WTC11 (cell line): Measurements from ENCODE around the gene PAK1IP1. TPM values are rescaled to one million over a fixed set of nuclear protein-coding genes. Genes with fewer than 3 reads are reported as not detected.

Experiments used
- ATAC-seq: fragments of 200-7000 bp; cut with Tn5 transposase; 2 replicates; pipeline ENCODE4 v1.10.0; 2021; ENCODE audit warnings: mild to moderate bottlenecking, moderate library complexity
- CTCF ChIA-PET: fragments of 300-600 bp; sonication (Branson Sonifier 250); formaldehyde crosslinking; loops from one replicate; lab custom pipeline; 2021; ENCODE audit warnings: antibody characterized with exemption; lab: Charles Lee
- POLR2A ChIA-PET: fragments of 350-600 bp; sonication (Branson Sonifier 250); formaldehyde crosslinking; loops from one replicate; lab custom pipeline; 2021; ENCODE audit warnings: antibody characterized with exemption; lab: Charles Lee
- DNase-seq: peaks from one replicate; pipeline ENCODE4 v3.0.0; 2021; ENCODE audit warnings: low spot score
- H3K27ac Mint-ChIP-seq: 2 replicates; pipeline ENCODE4 v1.8.0; 2021; ENCODE audit warnings: mixed read lengths
- H3K27me3 Mint-ChIP-seq: 2 replicates; pipeline ENCODE4 v1.8.0; 2021; ENCODE audit warnings: low read depth, mild to moderate bottlenecking, moderate library complexity, mixed read lengths
- H3K36me3 Mint-ChIP-seq: 2 replicates; pipeline ENCODE4 v1.8.0; 2021; ENCODE audit warnings: mixed read lengths
- H3K4me1 Mint-ChIP-seq: 2 replicates; pipeline ENCODE4 v1.8.0; 2022; ENCODE audit warnings: mixed read lengths
- H3K4me3 Mint-ChIP-seq: 2 replicates; pipeline ENCODE4 v1.8.0; 2021; ENCODE audit warnings: mild to moderate bottlenecking, moderate library complexity, mixed read lengths
- H3K9me3 Mint-ChIP-seq: 2 replicates; pipeline ENCODE4 v1.8.0; 2021; ENCODE audit warnings: mixed read lengths
- AR ChIP-seq: fragments of 250-450 bp; sonication (Bioruptor Pico); IDR thresholded peaks from 2 replicates; pipeline ENCODE4 v1.9.0; 2021; ENCODE audit warnings: mild to moderate bottlenecking
- ATF3 ChIP-seq: sonication (generic); formaldehyde crosslinking; conservative IDR thresholded peaks from 2 replicates; pipeline ENCODE4 v1.8.1; 2022; ENCODE audit warnings: mild to moderate bottlenecking, missing genetic modification reagents
- CDX4 ChIP-seq: fragments of 250-450 bp; sonication (Bioruptor Pico); IDR thresholded peaks from 2 replicates; pipeline ENCODE4 v1.9.0; 2021; ENCODE audit warnings: moderate library complexity, mild to moderate bottlenecking, inconsistent platforms, borderline replicate concordance
- EMX1 ChIP-seq: fragments of 250-450 bp; sonication (Bioruptor Pico); IDR thresholded peaks from 2 replicates; pipeline ENCODE4 v1.8.0; 2021; ENCODE audit warnings: mild to moderate bottlenecking
- GABPB1 ChIP-seq: sonication (generic); formaldehyde crosslinking; IDR thresholded peaks from 2 replicates; pipeline ENCODE4 v1.8.1; 2023; ENCODE audit warnings: mild to moderate bottlenecking, missing genetic modification reagents
- IRF2 ChIP-seq: sonication (generic); formaldehyde crosslinking; IDR thresholded peaks from 2 replicates; pipeline ENCODE4 v1.8.0; 2022; ENCODE audit warnings: low read depth, missing genetic modification reagents, borderline replicate concordance
- JUN ChIP-seq: sonication (generic); formaldehyde crosslinking; IDR thresholded peaks from 2 replicates; pipeline ENCODE4 v1.8.0; 2023; ENCODE audit warnings: mild to moderate bottlenecking, missing genetic modification reagents
- MAX ChIP-seq: sonication (generic); formaldehyde crosslinking; IDR thresholded peaks from 2 replicates; pipeline ENCODE4 v1.8.0; 2022; ENCODE audit warnings: mild to moderate bottlenecking, missing genetic modification reagents
- PRDM15 ChIP-seq: sonication (generic); formaldehyde crosslinking; IDR thresholded peaks from 2 replicates; pipeline ENCODE4 v1.8.0; 2022; ENCODE audit warnings: missing genetic modification reagents
- SMAD3 ChIP-seq: sonication (generic); formaldehyde crosslinking; IDR thresholded peaks from 2 replicates; pipeline ENCODE4 v1.8.0; 2022; ENCODE audit warnings: missing genetic modification reagents, mild to moderate bottlenecking, borderline replicate concordance
- ZBTB21 ChIP-seq: sonication (generic); formaldehyde crosslinking; IDR thresholded peaks from 2 replicates; pipeline ENCODE4 v1.8.1; 2023; ENCODE audit warnings: mild to moderate bottlenecking, missing genetic modification reagents, borderline replicate concordance
- ZBTB43 ChIP-seq: sonication (generic); formaldehyde crosslinking; IDR thresholded peaks from 2 replicates; pipeline ENCODE4 v1.8.1; 2023; ENCODE audit warnings: mild to moderate bottlenecking, missing genetic modification reagents
- ZMAT4 ChIP-seq: fragments of 250-450 bp; sonication (Bioruptor Pico); IDR thresholded peaks from 2 replicates; pipeline ENCODE4 v1.9.0; 2021; ENCODE audit warnings: mild to moderate bottlenecking
- ZNF138 ChIP-seq: sonication (generic); formaldehyde crosslinking; conservative IDR thresholded peaks from 2 replicates; pipeline ENCODE4 v1.8.1; 2022; ENCODE audit warnings: mild to moderate bottlenecking, moderate library complexity, missing genetic modification reagents
- ZNF232 ChIP-seq: sonication (generic); formaldehyde crosslinking; IDR thresholded peaks from 2 replicates; pipeline ENCODE4 v1.8.0; 2022; ENCODE audit warnings: mild to moderate bottlenecking, missing genetic modification reagents
- ZNF263 ChIP-seq: sonication (generic); formaldehyde crosslinking; IDR thresholded peaks from 2 replicates; pipeline ENCODE4 v1.8.1; 2022; ENCODE audit warnings: low read depth, mild to moderate bottlenecking, moderate library complexity, missing genetic modification reagents
- ZNF512 ChIP-seq: sonication (generic); formaldehyde crosslinking; IDR thresholded peaks from 2 replicates; pipeline ENCODE4 v1.8.1; 2022; ENCODE audit warnings: missing genetic modification reagents, borderline replicate concordance
- total RNA-seq: library from RNA; stranded (reverse); gene quantifications from 3 replicates; pipeline ENCODE4 v1.2.3, GENCODE V29; 2021

PAK1IP1 gene
- total RNA-seq, 1 experiment from 2014 or later: 30.4 TPM

GRCh38 chr6:10687582-10687981 is 7.2 kb upstream of the PAK1IP1 start:
- ChIA-PET CTCF (interaction anchor here (0.9 to 1.4 kb wide), 2 partner anchors 209 to 222 kb away, joined by 3 to 5 read pairs; no protein-coding TSS in a partner anchor), POLR2A (interaction anchor here (0.5 kb wide), 1 partner anchor 603 kb away, joined by 4 read pairs; no protein-coding TSS in a partner anchor)
- H3K27me3 Mint-ChIP-seq: no peaks in the 10 kb centered on the region
- TF ChIP-seq GABPB1 (CRISPR knock-in tag) (no peak), PRDM15 (no peak), EMX1 (no peak), CDX4 (CRISPR knock-in tag) (no peak), JUN (CRISPR knock-in tag) (no peak), ZNF263 (CRISPR knock-in tag) (no peak), ZNF232 (no peak), ZBTB43 (no peak), ZNF138 (no peak)
- no peaks in the 10 kb centered on the region for H3K36me3 Mint-ChIP-seq
- no peak overlapping the region for H3K27ac Mint-ChIP-seq
- H3K9me3 Mint-ChIP-seq: no peaks in the 10 kb centered on the region; the same call in 1 of the 2 replicates
- peaks cover 33% of the 10 kb centered on the region for H3K4me1 Mint-ChIP-seq
- H3K4me3 Mint-ChIP-seq: no peak overlapping the region
- DNase-seq (peak; percentile 17), ATAC-seq (peak; percentile 62; the same call in 1 of the 2 replicates)

- POLR2A ChIA-PET: no interaction called here
- no peak for TF ChIP-seq ZBTB21 (CRISPR knock-in tag)
- no peak for TF ChIP-seq JUN (CRISPR knock-in tag)
- no peak for TF ChIP-seq ZNF512 (CRISPR knock-in tag)
- no peak for TF ChIP-seq MAX (CRISPR knock-in tag)
- TF ChIP-seq AR: no peak
- TF ChIP-seq SMAD3 (CRISPR knock-in tag): no peak
- no peak for TF ChIP-seq IRF2 (CRISPR knock-in tag)
- no peak for TF ChIP-seq ATF3 (CRISPR knock-in tag)
- no peak for TF ChIP-seq ZBTB43
- no peak for TF ChIP-seq ZMAT4 (CRISPR knock-in tag)
- Mint-ChIP-seq H3K27ac (peak overlapping the region; percentile 81), H3K36me3 (0 out of 2 replicates have a peak, but pooled peaks cover 3% of the 10 kb centered on the region), H3K9me3 (no peaks in the 10 kb centered on the region), H3K4me3 (no peak overlapping the region), H3K4me1 (peaks cover 42% of the 10 kb centered on the region), H3K27me3 (no peaks in the 10 kb centered on the region)
- ATAC-seq (no peak), DNase-seq (no peak)
- CTCF ChIA-PET: interaction anchor here (1.3 kb wide), 1 partner anchor 181 kb away, joined by 3 read pairs; no protein-coding TSS in a partner anchor
Measured at GRCh38 chr6:10690651-10691445, 3.9 kb upstream of the PAK1IP1 start.
